NT2/D1 (cell line): ENCODE measurements around the gene HECTD2.

Source experiments
- SUZ12 ChIP-seq: IDR thresholded peaks from 2 replicates; pipeline ENCODE4 v1.6.1; 2011; ENCODE audit not compliant: insufficient read length, insufficient read depth; ENCODE audit errors: extremely low read depth
- YY1 ChIP-seq: IDR thresholded peaks from 2 replicates; pipeline ENCODE4 v1.6.1; 2011; ENCODE audit not compliant: insufficient read length, insufficient read depth
- ZNF274 ChIP-seq: IDR thresholded peaks from 2 replicates; pipeline ENCODE4 v1.6.1; 2011; ENCODE audit warnings: mild to moderate bottlenecking, low read depth, low read length

DNA sequence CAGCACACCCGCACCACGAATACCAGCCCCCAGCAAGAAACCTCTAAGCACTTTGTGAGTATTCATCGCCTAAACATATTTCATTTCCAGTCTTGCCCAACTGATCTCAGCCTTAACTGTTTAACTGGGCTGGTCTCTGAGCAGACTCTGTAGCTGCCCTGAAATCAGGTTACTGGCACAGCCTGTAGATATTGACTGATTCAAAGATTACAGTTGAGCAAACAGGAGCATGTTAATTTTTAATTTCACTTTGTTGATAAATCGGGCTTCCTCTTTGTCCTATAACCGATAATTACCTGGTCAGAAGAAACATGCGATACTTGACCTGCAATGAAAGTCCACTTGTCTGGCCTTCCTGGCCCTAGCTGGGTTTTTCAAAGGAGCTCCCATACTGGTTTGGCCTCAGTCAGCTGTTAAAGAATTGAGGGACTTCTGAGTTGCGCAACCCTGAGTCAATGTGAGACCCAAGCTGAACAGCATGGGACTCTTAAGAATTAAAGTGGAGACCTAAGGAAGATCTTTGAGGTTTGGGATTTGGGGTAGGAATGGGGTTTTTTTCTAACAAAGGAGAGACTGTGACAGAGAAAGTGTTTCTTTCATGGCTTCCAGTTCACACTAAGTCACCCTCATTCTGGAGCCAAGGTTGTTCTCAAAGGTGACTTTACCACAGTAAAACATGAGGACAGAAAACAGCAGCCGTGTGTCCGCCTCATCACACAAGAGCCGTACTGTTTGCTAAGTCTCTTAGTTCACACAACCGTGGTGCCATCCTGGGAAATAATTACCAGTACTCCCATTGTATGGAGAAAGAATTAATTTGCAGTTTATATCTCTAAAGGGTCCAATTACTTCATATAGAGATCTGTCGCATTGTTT is 146.8 kb downstream of the HECTD2 start:
- TF ChIP-seq YY1 (no peak), ZNF274 (no peak), SUZ12 (no peak)
